Hematopoietic multipotent progenitor cell treated with erythropoietin and hydrocortisone succinate and interleukin-3 and kit ligand, for 8 days (in vitro differentiated cells): ENCODE measurements around the gene MAGI2.

Source experiments
- DNase-seq: peaks from one replicate; pipeline ENCODE4 v3.0.0-alpha.2; 2015

MAGI2 gene

GRCh38 chr7:78769481-78770101, 683.9 kb downstream of the MAGI2 start:
- no peak for DNase-seq

- DNase-seq, result no peak
Observed at GRCh38 chr7:78768859-78769258, 684.6 kb downstream of the MAGI2 start.

- DNase-seq, result no peak
Observed at GRCh38 chr7:78765943-78766729, 687.3 kb downstream of the MAGI2 start.

- no peak for DNase-seq
Observed at GRCh38 chr7:78764571-78764970, 688.9 kb downstream of the MAGI2 start.

DNA sequence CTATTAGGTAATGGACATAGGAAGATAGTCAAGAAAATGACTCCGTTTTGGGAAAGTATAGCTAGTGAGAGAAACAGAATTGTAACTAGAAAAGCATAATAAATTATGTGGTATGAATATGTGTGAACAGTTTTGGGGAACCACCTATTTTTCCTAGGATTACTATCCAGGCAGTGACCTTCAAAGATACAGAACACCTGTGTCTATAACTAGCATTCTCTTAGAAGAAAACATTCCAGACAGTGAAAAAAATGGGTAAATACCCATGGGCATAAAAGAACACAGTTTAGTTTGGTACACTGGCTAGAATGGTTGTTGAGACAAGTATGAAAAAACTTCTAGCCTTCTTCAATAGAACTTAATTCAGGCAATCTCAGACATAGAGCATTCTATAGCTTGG, 690.8 kb downstream of the MAGI2 start:
- DNase-seq, result no peak

DNA sequence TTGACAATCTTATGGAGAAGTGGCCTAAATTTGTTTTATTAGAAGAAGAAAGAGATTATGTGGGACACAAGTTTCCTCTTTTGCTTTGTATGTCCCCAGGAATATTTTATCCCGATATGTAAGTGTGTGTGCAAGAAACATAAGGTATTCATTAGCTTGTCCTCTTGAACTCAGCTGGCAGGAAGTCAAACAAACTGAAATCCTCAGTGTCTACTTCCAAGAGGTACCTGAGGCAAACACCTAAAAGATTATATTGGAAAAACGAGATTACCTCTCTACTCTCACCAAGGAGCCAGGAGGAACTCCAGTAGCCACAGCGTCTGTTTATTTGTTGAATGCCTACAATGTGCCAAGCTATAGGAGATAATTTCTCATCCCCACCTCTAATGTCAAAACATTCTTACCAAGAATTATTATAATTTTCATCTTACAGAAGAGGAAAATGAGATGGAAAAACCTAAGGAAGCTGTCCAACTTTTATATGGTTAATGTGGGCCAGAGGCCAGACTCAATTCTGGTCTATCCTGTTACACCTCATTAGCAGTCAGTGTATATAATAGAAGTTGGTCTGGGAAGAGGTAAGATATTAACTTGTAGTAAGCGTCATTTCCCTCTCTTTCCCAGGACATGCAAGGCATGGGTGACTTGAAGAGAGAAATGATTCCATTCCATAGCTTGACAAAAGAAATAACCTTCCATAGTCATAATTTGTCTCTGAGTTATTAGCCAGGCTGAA, 692.7 kb downstream of the MAGI2 start:
- DNase-seq, result no peak

- DNase-seq, result no peak
Observed at GRCh38 chr7:78752554-78752953, 700.9 kb downstream of the MAGI2 start.

- DNase-seq, result no peak
Observed at GRCh38 chr7:78751253-78751652, 702.2 kb downstream of the MAGI2 start.

DNA sequence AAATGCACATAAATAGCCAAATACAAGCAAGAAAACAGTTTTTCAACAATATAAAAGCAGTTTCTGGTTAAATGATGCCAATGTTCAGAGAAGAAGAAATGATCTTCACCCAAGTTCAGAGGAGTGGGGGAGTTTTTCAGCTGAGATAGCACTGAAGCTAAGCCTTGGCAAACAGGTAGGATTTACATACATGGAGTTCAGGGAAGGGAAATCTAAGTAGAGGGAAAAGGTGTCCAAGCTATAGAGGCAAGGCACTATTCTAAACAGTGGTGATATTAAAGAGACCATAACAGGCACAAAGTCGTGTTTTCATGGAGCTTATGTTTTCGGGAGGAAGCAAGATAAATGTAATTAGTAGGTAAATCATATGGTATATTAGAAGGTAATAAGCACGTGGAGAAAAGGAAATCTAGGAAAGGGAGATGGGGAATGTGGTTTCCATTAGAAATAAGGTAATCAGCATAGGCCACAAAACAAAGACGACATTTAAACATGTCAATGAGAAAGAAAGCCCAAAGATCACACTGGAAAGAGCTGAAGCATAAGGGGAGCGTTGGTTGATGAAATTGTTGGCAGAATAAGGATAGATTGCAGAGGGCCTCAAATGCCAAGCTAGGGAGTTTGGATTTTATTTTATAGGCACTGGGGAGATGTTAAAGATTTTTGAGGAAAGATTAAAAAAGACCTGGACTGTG, 704.3 kb downstream of the MAGI2 start:
- no peak for DNase-seq

DNA sequence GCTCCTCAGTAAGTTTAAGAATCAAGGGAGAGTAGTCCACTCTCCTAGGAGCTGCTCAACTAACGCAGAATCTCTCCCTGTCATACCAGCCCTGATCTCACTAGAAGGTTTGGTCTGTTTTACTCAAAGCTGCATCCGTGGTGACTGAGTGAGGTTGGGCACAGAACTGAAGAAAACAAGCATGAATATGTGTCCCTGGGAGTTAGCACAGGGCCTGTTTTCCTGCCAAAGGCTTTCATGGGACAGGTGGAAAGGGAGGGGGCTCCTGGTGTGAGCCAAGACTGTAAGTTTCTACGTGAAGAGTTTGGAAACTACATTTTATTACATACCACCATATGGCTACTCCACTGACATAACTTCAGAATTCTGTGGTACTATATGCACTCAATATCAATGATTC, 705.9 kb downstream of the MAGI2 start:
- DNase-seq, result no peak

GRCh38 chr7:78746301-78746700, 707.2 kb downstream of the MAGI2 start:
- DNase-seq, result no peak

- no peak for DNase-seq
Observed at GRCh38 chr7:78742694-78743093, 710.8 kb downstream of the MAGI2 start.

DNA sequence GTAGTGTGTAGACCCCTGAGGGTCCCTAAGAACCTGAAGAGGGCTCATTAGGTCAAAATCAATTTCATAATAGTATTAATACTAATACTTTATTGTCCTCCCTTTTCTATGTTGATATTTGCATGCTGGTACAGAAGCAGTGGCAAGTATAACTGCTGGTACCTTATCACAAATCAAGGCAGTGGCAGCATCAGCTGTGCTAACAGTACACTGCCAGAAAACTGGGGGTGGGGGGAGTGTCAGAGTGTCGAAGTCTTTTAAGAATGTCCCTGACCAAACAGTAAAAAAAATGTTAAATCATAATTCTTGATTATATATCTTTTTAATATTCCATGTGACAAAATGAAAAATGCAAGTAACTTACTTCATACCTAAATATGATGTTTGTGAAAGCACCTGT, 716.9 kb downstream of the MAGI2 start:
- no peak for DNase-seq

DNA sequence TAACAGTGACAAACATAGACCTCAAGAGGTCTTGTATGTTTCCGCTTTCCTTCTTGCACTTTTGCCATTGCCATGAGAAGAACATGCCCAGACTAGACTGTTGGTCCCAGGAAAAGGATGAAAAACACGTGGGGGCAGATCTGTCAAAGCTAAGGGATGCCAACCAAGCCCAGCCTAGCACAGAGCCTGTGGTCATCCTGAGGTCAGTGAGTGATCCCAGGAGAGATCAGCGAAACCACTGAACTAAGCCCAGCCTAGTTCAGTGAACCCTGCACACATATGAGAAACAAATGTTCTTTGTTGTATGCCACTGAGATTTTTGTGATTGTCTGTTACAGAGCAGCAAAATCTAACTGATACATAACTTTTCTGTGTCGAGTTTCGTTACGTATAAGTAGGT, 718.8 kb downstream of the MAGI2 start:
- no peak for DNase-seq

- no peak for DNase-seq
Observed at GRCh38 chr7:78720066-78720465, 733.4 kb downstream of the MAGI2 start.

DNA sequence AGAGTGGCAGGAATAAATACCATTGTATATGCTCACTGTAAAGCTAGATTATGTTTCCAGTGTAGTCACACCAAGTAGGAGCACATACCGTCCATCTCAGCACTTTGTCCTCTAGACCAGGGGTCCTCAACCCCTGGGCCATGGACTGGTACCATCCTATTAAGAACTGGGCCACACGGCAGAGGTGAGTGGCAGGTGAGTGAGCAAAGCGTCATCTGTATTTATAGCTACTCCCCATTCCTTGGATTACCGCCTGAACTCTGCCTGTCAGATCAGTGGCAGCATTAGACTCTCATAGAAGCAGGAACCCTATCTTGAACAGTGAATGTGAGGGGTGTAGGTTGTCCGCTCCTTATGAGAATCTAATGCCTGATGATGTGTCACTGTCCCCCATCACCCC, 735.3 kb downstream of the MAGI2 start:
- no peak for DNase-seq

DNA sequence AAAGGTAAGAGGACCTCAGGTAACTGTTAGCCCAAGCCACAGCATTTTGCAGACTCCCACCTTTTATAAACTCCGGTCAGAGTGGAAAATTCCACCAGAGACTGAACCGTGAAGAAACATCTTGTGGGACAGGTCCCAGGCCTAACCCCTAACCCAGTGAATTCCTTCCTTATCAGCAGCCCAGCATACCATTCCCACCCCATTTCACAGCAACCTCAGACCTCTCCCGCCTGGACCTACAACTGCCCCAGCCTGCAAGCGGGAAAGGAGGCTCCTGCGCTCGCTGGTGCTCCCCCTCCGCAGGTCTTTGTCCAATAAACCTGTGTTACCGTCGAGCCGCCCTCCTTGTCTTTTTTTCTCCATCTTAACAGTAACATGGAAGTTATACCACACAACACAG, 736.6 kb downstream of the MAGI2 start:
- no peak for DNase-seq

DNA sequence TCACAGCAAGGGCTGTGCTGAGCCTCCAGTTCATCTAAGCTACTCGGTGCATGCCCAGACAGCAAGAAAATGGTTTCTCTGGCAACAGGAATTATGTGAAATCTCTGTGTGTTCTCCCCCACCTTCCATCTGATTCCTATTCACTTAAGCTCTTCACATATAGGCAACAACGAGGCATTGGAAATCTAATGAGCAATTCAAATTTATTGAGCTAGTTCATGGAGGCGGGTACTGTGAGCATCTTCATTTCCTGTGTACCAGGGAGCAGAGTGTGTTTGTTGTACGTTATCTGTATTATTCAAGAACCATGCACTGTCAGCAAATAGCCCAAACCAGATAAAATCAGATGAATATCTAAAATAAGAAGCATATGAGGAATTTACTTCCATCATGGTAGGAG, 739.1 kb downstream of the MAGI2 start:
- DNase-seq, result no peak

DNA sequence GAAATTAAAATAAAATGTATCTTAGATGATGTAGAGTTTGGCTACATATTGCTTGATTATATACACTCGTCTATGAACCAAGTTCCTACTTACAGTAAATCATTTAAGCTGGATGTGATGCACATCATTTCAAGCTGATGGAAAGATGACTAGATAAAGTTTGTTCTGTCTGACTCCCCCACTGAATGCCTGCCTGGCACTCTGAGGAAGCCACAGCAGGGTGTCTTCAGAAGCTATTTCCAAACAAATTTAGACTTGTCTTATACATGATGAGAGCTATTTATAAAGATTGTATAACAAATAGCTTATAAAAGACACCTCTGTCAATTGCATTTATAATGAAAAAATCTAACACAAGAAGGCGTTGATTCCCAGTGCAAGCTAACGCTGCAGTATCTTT, 741.4 kb downstream of the MAGI2 start:
- no peak for DNase-seq

DNA sequence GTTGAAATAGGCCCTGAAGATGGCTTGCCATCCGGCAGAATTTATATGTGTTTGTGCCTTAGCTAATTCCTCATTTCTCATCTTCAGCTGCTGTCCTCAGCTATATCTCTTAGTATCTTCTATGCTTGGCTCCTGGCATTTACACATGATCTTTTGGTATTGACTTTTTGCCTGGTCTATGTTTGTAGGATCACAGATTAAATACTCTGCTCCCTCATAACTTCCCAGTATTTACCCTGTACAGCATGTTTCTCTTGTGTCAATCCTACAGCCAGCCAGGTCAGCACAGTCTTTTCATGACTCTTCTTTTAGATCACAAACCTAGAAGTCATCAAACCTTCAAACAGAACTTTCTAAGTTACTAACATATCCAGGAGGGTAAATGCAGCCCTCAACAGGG, 743.8 kb downstream of the MAGI2 start:
- no peak for DNase-seq

GRCh38 chr7:78704504-78704903, 749.0 kb downstream of the MAGI2 start:
- no peak for DNase-seq

- DNase-seq, result no peak
Observed at GRCh38 chr7:78703391-78703790, 750.1 kb downstream of the MAGI2 start.

DNA sequence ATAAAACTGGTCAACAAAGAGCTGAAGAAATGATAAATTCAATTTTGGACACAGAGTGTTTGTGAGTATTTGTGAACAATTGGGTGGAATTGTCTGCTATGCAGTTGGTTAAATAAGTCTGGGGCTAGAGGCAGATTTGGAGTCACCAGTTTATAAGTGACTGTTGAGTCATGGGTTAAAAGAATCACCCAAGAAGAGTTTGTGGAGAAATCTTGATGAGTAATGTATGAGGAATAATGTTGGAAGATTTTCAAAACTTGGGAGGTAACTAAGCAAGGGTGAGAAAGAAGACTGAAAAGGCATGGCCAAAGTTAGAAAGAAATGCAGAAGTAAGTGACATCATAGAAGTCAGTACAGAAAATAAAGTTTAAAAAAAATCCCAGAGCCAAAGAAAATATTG, 750.7 kb downstream of the MAGI2 start:
- DNase-seq, result no peak

DNA sequence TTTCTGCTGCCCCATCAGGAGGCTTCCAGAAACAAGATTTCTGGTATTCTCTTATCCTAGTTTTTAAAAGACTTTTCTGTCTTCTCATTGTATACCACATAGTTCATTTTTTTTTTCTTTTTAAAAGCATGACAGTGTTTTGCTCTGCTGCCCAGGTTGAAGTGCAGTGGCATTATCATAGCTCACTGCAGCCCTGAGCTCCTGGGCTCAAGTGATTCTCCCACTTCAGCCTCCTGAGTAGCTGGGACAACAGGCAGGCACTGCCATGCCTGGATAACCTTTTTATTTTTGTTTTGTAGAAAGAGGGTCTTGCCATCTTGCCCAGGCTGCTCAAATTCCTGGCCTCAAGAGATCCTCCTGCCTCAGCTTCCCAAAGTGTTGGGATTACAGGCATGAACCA, 757.6 kb downstream of the MAGI2 start:
- DNase-seq, result no peak
